CD4-positive, alpha-beta T cell treated with Interleukin-15 for 1 hour (primary cell): ENCODE results near the gene FLNB.

Experiments used
- DNase-seq: peaks from one replicate; pipeline ENCODE4 v3.0.0-alpha.2; 2020

Gene FLNB

DNA sequence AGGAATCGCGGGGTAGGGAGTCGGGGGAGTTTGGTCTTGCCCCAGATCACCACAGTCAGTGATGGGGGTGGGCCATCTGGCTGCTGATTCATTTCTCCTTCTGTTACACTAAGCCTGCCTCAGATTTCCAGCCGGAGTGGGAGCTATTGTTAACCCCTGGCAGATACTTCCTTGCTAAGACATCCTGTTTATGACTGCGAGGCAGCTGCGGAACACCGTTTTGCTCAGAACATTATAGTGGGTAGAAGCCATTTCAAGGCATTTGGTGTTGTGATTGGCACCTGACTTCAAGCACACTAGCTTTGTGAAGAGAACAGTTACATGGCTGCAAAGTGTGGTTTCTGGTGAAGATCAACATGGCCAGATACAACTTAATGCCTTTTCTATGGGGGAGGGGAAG, 73.8 kb downstream of the FLNB start:
- no peak for DNase-seq

- no peak for DNase-seq
Measured at GRCh38 chr3:58084166-58084565, 75.9 kb downstream of the FLNB start.

DNA sequence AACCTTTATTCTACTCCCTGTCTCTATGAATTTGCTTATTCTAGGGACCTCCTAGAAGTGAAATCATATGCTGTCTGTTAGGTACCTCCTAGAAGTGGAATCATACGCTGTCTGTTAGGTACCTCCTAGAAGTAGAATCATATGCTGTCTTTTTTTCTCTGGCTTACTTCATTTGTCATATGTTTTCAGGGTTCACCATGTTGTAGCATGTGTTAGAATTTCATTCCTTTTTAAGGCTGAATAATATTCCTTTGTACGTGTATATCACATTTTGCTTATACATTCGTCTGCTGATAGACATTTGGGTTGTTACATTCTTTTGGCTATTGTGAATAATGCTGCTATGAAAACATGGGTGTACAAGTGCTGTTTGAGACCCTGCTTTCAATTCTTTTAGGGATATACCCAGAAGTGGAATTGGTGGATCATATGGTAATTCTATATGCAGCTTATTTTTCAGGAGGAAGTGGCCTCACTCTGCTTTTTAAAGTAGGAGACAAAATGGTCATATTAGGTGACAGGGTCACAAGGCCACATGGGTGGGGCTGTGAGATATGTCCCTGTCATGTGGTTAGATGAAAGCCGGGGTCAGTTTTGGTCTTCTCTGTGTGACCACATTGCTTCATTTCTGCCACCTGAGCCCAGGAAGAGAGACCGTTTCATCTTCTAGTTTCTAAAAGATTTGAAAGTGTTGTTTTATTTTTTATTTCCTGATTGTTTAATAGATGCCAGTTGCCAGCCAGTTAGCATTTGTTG, 76.7 kb downstream of the FLNB start:
- no peak for DNase-seq

GRCh38 chr3:58085616-58086015, 77.4 kb downstream of the FLNB start:
- no peak for DNase-seq

- DNase-seq, result no peak
Measured at GRCh38 chr3:58088501-58088900, 80.3 kb downstream of the FLNB start.

DNA sequence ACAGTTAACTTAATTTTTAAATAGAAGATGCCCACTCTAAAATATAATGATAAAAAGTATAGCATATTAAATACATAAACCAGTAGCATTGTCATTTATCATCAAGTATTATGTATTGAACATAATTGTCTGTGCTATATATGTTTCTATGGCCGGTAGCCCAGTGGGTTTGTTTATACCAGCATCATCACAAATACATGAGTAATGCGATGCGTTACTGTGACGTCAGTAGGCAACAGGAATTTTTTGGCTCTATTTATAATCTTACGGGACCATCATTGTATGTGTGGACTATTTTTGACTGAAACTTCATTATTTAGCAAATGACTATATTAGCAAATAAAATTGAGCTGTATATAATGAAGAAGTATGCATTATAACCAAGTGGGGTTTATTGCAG, 82.1 kb downstream of the FLNB start:
- no peak for DNase-seq

- DNase-seq, result no peak
Measured at GRCh38 chr3:58092521-58092920, 84.3 kb downstream of the FLNB start.

- DNase-seq, result no peak
Measured at GRCh38 chr3:58093574-58094195, 85.5 kb downstream of the FLNB start.

DNA sequence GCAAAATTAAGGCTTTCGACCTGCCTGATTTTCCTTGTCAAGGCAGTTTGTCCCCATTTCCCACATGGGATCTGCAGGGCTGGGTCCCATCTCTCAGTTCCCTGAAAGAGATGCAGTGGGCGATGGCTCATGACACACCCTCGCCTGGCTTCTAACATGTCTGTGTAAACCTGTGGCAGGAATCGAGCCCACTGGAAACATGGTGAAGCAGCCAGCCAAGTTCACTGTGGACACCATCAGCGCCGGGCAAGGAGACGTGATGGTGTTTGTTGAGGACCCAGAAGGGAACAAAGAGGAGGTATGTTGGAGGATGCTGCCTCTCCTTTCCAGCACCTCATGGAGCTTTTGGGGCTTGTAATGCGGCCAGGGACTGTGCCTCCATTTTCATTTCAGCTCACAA, 86.4 kb downstream of the FLNB start:
- DNase-seq, result no peak

DNA sequence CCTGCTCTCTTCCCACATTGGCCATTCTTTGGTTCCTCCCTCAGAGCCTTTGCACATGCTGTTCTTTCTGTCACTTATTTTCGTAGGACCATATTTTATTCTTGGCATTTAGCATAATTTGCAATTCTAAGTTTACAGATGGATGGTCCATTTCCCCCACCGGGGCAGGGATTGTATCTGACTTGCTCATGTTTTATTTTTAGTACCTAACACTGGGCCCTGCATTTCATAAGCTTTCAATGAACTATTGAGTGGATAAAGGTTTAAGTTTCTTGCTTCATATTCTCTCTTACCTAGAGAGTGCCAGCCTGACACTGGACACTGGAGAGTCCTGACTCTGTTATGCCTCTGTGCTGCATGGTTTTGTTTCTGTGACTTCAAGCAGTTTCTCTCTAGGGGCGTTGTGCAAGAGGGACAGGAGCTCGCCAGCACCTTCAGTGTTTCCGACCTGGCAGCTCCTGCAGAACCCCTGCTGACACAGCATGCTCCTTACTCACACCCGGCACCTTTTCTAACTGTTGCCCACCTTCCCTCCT, 87.4 kb downstream of the FLNB start:
- no peak for DNase-seq

- no peak for DNase-seq
Measured at GRCh38 chr3:58098531-58098930, 90.3 kb downstream of the FLNB start.

- DNase-seq, result no peak
Measured at GRCh38 chr3:58099865-58100264, 91.6 kb downstream of the FLNB start.

- no peak for DNase-seq
Measured at GRCh38 chr3:58101499-58102389, 93.5 kb downstream of the FLNB start.

- DNase-seq, result no peak
Measured at GRCh38 chr3:58102390-58102750, 94.1 kb downstream of the FLNB start.

DNA sequence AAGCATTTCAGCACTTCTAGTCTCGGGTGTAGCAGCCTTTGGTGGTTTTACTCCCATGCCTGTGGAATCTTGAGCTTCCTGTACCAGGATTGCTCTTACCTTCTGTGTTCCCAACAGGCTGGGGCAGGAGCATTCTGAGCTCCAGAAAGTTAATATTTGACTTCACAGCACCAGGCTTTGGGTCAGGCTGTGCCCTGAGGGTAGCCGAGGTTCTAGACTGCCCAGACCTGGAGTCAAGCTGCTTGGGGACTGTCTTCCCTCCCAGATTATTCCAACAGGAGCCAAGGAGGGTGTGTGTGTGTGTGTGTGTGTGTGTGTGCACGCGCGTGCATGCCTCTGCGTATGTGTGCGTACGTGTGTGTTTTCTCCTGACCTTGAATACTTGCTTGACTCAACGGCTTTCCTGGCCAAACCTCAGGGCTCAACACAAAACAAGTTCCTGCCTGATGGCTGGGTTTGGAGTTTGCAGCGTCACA, 94.8 kb downstream of the FLNB start:
- no peak for DNase-seq

DNA sequence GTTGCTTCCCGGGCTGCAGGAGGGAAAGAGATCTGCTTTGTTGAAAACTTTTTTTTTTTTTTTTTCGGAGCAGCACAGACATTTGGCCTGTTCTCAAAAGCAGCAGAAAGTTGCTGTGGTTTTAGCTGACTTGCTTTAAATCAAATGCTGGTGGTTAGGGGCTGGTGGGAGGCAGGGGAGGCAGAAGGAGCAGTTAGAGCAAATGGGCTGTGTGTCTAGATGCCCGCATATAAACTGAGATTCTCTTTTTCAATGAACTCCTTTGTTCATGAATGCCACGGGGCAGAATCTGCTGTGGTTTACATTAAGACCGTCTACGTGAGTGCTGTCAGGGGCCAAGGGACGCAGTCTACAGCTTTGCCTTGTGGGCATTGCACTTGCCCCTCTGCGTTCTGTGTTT, 95.9 kb downstream of the FLNB start:
- DNase-seq, result no peak

- DNase-seq, result no peak
Measured at GRCh38 chr3:58104712-58105111, 96.5 kb downstream of the FLNB start.

GRCh38 chr3:58105196-58105595, 97.0 kb downstream of the FLNB start:
- DNase-seq, result no peak

DNA sequence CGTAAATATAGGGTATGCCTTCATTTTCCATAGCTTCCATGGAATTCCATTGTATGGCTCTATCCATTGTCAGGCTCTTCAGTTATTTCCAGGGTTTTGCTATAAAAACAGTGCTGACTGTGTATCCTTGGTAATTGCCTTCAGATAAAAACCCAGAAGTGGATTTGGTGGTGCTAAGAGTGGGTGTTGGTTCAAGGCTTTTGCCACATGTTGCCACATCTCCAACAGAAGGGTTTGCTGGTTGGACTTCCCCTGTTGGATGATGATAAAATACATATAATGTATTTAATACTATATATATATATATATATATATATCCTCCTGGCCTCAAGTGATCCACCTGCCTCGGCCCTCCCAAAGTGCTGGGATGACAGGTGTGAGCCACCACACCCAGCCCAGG, 97.8 kb downstream of the FLNB start:
- no peak for DNase-seq

GRCh38 chr3:58106640-58107039, 98.4 kb downstream of the FLNB start:
- DNase-seq, result no peak

DNA sequence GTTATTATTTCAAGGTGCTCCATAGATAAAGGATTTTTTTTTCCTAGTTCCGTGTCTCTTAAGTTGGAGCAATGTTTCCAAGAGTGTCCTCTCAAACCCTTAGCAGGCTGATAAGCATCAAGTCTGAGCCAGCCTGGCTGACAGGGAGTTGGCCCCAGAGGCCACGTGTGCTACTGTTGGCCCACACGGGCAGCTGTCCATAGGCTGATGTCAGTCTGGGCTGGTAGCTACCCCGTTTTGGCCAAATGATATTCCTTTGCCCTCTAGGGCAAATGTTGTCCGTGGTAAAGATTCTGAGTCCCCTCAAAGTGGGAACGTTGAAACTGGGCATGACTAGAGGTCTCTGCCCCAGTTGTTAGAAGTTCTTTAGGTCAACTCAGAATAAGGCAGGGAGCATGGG, 99.4 kb downstream of the FLNB start:
- no peak for DNase-seq

GRCh38 chr3:58109752-58110151, 101.5 kb downstream of the FLNB start:
- DNase-seq, result no peak

DNA sequence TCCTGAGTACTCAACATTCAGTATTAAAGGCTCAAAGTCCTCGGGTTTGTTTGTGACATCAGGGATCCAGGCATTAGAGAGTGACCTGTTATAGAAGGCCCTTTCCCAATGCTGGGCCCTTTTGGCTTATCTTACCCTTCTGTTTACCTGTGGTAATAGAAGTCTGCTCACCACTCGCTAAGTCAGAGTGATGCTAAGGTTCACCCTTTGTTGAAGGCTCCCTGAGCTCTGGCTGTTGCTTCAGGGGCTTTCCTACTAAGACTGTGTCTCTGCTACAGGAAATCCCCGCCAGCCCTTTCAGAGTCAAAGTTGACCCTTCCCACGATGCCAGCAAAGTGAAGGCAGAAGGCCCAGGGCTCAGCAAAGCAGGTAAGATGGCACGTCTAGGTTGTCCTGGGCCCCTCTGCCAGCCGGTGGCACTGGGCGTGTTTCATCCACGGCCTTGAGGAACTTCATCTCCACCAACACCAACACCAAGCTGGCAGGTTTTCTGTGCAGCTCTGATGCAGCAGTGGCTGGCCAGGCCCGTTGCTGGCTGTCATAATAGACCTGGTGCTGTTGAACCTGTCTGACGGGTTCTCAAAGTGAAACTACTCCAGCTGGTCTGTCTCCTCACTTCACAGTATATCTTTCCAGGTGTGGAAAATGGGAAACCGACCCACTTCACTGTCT, 103.4 kb downstream of the FLNB start:
- DNase-seq, result no peak
